HG03135 (cell line): Measurements from ENCODE around the gene CACTIN.
"Not testable (repeated sequence)": the region's sequence is repeated elsewhere in the genome, so short reads cannot be mapped to it uniquely, and the experiment has no call there.

ENCODE experiments used
- ATAC-seq: cut with Tn5 transposase; IDR thresholded peaks from one replicate; pipeline ENCODE4 v1.9.1; 2021; ENCODE audit warnings: mild to moderate bottlenecking, moderate library complexity; ENCODE audit not compliant: unreplicated experiment

CACTIN gene

DNA sequence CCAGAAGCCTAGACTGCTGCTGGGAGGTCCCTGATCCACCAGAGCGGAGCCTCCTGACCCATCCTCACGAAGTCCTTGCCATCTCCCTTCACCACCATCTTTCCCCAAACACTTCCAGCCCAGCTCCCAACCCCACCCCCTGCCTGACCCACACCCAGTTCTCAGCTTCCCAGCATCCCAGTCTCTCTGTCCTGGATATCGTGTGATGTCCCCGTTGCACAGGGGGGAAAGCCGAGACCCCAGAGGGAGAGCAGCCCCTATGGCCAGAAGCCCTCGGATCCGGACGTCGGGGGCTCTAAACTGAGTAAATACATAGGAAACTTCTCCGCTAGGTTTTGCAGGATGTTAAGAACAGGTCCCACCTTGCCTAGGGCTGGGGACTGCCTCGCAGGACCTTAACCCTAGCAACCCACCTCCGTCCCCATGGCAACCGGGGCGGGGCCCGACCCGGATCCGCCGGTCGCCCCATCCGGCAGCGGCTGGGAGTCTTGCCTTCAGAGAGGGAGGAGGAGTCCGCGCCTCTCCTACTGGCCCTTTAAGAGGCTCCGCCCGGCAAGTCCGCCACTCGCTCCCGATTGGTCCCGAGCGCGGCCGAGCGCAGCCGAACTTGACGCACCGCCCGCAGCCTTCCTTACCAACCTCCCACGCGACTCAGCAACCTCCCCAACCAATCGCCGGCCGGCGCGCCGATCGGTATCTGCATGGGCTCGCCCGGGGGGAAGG is 54.3 kb downstream of the CACTIN start:
- peak; percentile 88 for ATAC-seq

- ATAC-seq: no peak
Observed at GRCh38 chr19:3570606-3571011, 56.0 kb downstream of the CACTIN start.

- ATAC-seq: not testable (repeated sequence)
Observed at GRCh38 chr19:3570042-3570441, 56.5 kb downstream of the CACTIN start.

- ATAC-seq: no peak
Observed at GRCh38 chr19:3565139-3565538, 61.5 kb downstream of the CACTIN start.

GRCh38 chr19:3563709-3564524 is 62.7 kb downstream of the CACTIN start:
- ATAC-seq: no peak
